ENCODE data around the gene MAPK6.
A peak's percentile ranks its signal among the peaks of the same experiment; 100 is the strongest.
"Not testable (repeated sequence)": the region's sequence is repeated elsewhere in the genome, so short reads cannot be mapped to it uniquely, and the experiment has no call there.

MAPK6 gene

GRCh38 chr15:52018693-52019393, at the start of gene MAPK6:
TSS of gene MAPK6 (plus strand) at chr15:52019219. CDS start at chr15:52046461, 27,242 bp downstream.
- DNase-seq (ENCODE audit: low read depth) = peak; percentile 88

GRCh38 chr15:51969728-51970127, 49.3 kb upstream of the MAPK6 start:
- no peak for DNase-seq (ENCODE audit: low read depth)

- DNase-seq (ENCODE audit: low read depth) = no peak
Observed at GRCh38 chr15:51970132-51970817, 48.7 kb upstream of the MAPK6 start.

GRCh38 chr15:51971032-51971374, 48.0 kb upstream of the MAPK6 start:
- DNase-seq (ENCODE audit: low read depth) = no peak

GRCh38 chr15:51971375-51972133, 47.5 kb upstream of the MAPK6 start, which contains the start of gene LEO1:
TSS of gene LEO1 (minus strand) at chr15:51971778. CDS start at chr15:51971745, 33 bp downstream.
- peak; percentile 91 for DNase-seq (ENCODE audit: low read depth)

GRCh38 chr15:51973220-51973619, 45.8 kb upstream of the MAPK6 start:
- DNase-seq (ENCODE audit: low read depth) = no peak

GRCh38 chr15:51973775-51974174, 45.2 kb upstream of the MAPK6 start:
- no peak for DNase-seq (ENCODE audit: low read depth)

- DNase-seq (ENCODE audit: low read depth) = peak; percentile 57
Observed at GRCh38 chr15:51982013-51982769, 36.8 kb upstream of the MAPK6 start.

GRCh38 chr15:51982770-51983103, 36.3 kb upstream of the MAPK6 start:
- DNase-seq (ENCODE audit: low read depth) = no peak

GRCh38 chr15:51991141-51991540, 27.9 kb upstream of the MAPK6 start:
- DNase-seq (ENCODE audit: low read depth) = no peak

- DNase-seq (ENCODE audit: low read depth) = no peak
Observed at GRCh38 chr15:51992953-51993352, 26.1 kb upstream of the MAPK6 start.

- DNase-seq (ENCODE audit: low read depth) = no peak
Observed at GRCh38 chr15:52002351-52002750, 16.7 kb upstream of the MAPK6 start.

GRCh38 chr15:52003089-52003488, 15.9 kb upstream of the MAPK6 start:
- DNase-seq (ENCODE audit: low read depth) = not testable (repeated sequence)

- no peak for DNase-seq (ENCODE audit: low read depth)
Observed at GRCh38 chr15:52003710-52004109, 15.3 kb upstream of the MAPK6 start.

- no peak for DNase-seq (ENCODE audit: low read depth)
Observed at GRCh38 chr15:52004806-52005205, 14.2 kb upstream of the MAPK6 start.

- DNase-seq (ENCODE audit: low read depth) = no peak
Observed at GRCh38 chr15:52005748-52006701, 13.0 kb upstream of the MAPK6 start.

GRCh38 chr15:52006702-52007340, 12.2 kb upstream of the MAPK6 start:
- DNase-seq (ENCODE audit: low read depth) = no peak

- no peak for DNase-seq (ENCODE audit: low read depth)
Observed at GRCh38 chr15:52008359-52008697, 10.7 kb upstream of the MAPK6 start.

GRCh38 chr15:52008698-52009434, 10.2 kb upstream of the MAPK6 start:
- no peak for DNase-seq (ENCODE audit: low read depth)
